K562 (cell line): ENCODE results near the gene ASB18.
A peak's percentile ranks its signal among the peaks of the same experiment; 100 is the strongest.

Experiments
- ETV6 ChIP-seq, 3 experiments: fragments of 150-350 bp in 1 of 3; sonication (generic) in 1 of 3; formaldehyde crosslinking in 1 of 3; IDR thresholded peaks; 2 replicates each; pipeline versions ENCODE4 v1.6.1 to v1.8.0; 2014 to 2022; ENCODE audit warnings: borderline replicate concordance in 2 of 3, low read depth in 2 of 3, antibody characterized with exemption in 1 of 3, low read length in 1 of 3, mild to moderate bottlenecking in 1 of 3, missing genetic modification reagents in 1 of 3
- NR1H2 ChIP-seq: sonication (generic); formaldehyde crosslinking; IDR thresholded peaks from 2 replicates; pipeline ENCODE4 v1.4.0; 2020; ENCODE audit warnings: mild to moderate bottlenecking, missing genetic modification reagents
- POLR3A ChIP-seq: IDR thresholded peaks from 2 replicates; pipeline ENCODE4 v1.6.1; 2011; ENCODE audit warnings: borderline replicate concordance, mild to moderate bottlenecking, moderate library complexity; ENCODE audit not compliant: insufficient read length, insufficient read depth; ENCODE audit errors: extremely low read depth
- SIX5 ChIP-seq, 2 experiments: IDR thresholded peaks; 2 replicates each; pipeline ENCODE4 v1.6.1; 2011; ENCODE audit warnings: low read length in 2 of 2, borderline replicate concordance in 1 of 2, low read depth in 1 of 2, mild to moderate bottlenecking in 1 of 2, moderate library complexity in 1 of 2; ENCODE audit not compliant: insufficient read depth in 1 of 2
- SMAD2 ChIP-seq: fragments of 150-350 bp; IDR thresholded peaks from 2 replicates; pipeline ENCODE4 v1.6.1; 2014; ENCODE audit warnings: low read depth, mild to moderate bottlenecking, low read length
- SMARCB1 ChIP-seq: IDR thresholded peaks from 2 replicates; pipeline ENCODE4 v1.6.1; 2011; ENCODE audit warnings: improper control_type of control experiment, low read depth; ENCODE audit not compliant: insufficient read length
- TF ChIP-seq, protein P1 (sequence below), 3 experiments: IDR thresholded peaks in 2 of 3; conservative IDR thresholded peaks in 1 of 3; 2 replicates each; pipeline ENCODE4 v1.5.1; 2011 to 2012; ENCODE audit warnings: low read length in 3 of 3, mild to moderate bottlenecking in 3 of 3, control low read depth in 2 of 3, improper control_type of control experiment in 1 of 3, inconsistent platforms in 1 of 3, low read depth in 1 of 3, mixed read lengths in 1 of 3, moderate library complexity in 1 of 3; ENCODE audit not compliant: insufficient read depth in 2 of 3
- TF ChIP-seq, protein P2 (sequence below): fragments of 150-350 bp; conservative IDR thresholded peaks from 2 replicates; pipeline ENCODE4 v1.6.1; 2014; ENCODE audit warnings: low read length

DNA sequence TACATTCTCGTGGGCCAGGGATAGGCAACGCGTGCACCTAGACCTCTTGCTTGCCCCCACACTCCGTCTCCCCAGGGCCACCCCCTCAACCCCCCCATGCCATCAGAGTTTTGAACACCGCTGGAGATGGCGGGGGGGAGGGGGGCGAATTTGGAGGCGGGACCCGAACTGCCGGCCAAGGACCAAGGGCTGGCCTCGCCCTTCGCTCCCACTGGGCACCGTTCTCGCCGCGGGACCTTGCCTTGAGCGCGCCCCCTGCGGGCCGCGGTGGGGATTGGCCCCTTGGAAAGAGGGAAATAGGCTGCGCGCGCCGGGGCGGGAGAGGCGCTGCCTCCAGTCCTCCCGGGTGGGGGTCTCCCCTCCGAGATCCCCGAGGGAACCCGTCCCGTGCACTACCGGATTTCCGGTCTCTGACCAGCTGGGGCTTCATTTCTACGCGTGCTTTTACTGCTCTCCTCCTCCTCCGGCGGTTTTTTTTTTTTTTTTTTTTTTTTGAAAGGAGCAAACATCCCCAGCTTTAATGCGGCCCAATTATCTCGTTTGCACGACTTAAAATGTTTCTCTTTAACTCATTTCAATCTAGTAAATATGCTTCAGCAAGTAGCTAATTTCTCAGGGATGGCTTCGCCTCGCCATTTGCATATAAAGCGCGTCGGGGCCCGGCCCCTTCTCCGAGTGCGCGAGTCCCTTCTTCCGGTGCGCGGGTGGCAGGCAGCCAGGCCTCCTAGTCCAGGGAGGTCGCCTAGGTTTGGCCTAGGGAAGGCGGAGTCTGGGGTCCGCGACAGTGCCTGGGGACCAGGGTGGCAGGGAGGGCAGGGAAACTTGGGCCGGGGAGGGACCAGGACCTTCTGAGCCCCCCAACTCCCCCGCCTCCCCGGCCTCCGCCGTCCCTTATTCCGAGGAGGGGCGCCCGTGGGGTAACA lies 86.0 kb downstream of the ASB18 start:
- TF ChIP-seq ETV6 (IDR thresholded peaks at IDR 0.05; ENCODE audit: borderline replicate concordance in 1 of 2, low read depth in 2 of 2, low read length in 1 of 2) (no peak), ETV6 (CRISPR knock-in tag; IDR thresholded peaks at IDR 0.05; ENCODE audit: borderline replicate concordance) (no peak), POLR3A (no peak), SIX5 (IDR thresholded peaks at IDR 0.05; ENCODE audit: borderline replicate concordance in 1 of 2, insufficient read depth in 1 of 2, low read depth in 1 of 2, low read length in 2 of 2) (no peak), NR1H2 (CRISPR knock-in tag) (no peak), SMAD2 (no peak), SMARCB1 (no peak)
- TF ChIP-seq, protein P1, sequence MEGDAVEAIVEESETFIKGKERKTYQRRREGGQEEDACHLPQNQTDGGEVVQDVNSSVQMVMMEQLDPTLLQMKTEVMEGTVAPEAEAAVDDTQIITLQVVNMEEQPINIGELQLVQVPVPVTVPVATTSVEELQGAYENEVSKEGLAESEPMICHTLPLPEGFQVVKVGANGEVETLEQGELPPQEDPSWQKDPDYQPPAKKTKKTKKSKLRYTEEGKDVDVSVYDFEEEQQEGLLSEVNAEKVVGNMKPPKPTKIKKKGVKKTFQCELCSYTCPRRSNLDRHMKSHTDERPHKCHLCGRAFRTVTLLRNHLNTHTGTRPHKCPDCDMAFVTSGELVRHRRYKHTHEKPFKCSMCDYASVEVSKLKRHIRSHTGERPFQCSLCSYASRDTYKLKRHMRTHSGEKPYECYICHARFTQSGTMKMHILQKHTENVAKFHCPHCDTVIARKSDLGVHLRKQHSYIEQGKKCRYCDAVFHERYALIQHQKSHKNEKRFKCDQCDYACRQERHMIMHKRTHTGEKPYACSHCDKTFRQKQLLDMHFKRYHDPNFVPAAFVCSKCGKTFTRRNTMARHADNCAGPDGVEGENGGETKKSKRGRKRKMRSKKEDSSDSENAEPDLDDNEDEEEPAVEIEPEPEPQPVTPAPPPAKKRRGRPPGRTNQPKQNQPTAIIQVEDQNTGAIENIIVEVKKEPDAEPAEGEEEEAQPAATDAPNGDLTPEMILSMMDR (IDR thresholded peaks at IDR 0.05 in 2 of 3, conservative IDR thresholded peaks at IDR 0.05 in 1 of 3; ENCODE audit: insufficient read depth in 2 of 3, low read depth in 1 of 3, low read length in 3 of 3), result peak; percentile 48 to 86 (median 71); a peak in 5 of 6 replicates
- TF ChIP-seq, protein P2, sequence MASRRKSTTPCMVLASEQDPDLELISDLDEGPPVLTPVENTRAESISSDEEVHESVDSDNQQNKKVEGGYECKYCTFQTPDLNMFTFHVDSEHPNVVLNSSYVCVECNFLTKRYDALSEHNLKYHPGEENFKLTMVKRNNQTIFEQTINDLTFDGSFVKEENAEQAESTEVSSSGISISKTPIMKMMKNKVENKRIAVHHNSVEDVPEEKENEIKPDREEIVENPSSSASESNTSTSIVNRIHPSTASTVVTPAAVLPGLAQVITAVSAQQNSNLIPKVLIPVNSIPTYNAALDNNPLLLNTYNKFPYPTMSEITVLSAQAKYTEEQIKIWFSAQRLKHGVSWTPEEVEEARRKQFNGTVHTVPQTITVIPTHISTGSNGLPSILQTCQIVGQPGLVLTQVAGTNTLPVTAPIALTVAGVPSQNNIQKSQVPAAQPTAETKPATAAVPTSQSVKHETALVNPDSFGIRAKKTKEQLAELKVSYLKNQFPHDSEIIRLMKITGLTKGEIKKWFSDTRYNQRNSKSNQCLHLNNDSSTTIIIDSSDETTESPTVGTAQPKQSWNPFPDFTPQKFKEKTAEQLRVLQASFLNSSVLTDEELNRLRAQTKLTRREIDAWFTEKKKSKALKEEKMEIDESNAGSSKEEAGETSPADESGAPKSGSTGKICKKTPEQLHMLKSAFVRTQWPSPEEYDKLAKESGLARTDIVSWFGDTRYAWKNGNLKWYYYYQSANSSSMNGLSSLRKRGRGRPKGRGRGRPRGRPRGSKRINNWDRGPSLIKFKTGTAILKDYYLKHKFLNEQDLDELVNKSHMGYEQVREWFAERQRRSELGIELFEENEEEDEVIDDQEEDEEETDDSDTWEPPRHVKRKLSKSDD, result no peak
